GM18526 (cell line): Measurements from ENCODE around the gene PPP1R3C.

Experiments
- POLR2A ChIP-seq: IDR thresholded peaks from 3 replicates; pipeline ENCODE4 v1.6.1; 2011; ENCODE audit not compliant: insufficient read length; ENCODE audit errors: extremely low read depth

PPP1R3C gene

DNA sequence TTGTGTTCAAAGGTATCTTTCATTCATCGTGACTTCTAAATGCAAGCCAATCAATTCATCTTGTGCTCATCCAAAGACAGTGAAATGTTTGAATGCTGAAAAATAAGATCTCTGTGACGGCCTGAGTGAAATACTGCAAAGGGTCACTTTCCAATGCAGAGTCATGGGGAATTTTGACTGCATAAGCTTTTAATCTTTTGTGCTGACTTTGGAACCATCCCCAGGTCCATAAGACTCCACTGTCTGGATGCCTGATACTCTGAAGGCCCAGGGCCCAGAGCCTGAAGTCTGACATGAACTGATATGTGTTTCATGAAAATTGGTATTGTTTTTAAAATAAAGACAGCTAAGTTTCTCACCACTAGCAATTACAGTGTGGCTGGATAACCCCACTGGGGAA is 39.0 kb downstream of the PPP1R3C start:
- TF ChIP-seq POLR2A = no peak

DNA sequence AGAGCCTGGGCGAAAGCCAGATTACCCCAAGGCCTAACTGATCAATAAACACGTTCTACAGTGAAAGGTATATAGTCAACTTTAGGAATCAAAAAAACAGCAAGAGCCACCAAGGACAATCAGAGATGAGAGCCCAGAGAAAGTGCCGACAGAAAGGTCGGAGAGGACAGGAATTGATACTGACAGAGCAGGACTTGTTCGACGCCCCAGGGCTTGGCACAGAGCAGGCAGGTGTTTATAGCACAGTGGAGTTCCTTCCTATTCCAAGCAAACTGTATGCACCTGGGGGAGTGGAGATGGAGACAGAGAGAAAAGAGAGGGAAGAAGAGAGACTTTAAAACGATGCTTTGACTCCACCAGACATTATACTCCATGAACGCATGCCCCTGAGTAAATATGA is 39.5 kb downstream of the PPP1R3C start:
- no peak for TF ChIP-seq POLR2A

DNA sequence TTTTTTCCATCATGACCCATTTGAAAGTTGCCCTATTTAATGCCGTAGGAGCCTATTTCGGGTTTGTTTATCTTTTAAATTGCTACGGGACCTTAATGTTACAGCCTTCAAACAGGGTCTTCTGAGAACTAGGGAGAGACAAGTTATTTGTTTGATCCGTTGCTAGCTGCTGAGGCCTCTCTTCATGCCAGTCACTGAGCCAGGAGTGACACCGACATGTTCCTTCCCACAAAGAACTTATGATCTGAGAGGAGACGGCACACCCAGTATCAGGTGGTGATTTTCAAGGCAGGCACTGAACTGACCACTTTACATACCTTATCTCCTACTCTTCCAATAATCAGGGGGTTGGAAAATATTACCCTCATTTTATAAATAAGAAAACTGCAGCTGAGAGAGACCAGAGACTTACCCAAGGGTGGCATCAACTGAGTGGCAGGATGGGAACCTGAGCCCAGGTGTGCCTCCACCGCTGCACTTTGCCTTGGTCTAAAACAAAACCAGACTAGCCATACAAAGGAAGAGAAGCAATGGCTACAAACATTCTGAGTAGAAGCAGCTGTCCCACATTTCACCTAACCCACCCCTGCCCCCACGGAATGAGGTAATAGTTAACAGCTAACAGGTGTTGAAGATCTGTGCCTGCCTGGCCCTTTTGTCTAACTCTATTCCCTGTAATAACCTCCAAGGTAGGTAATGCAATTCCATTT is 40.5 kb downstream of the PPP1R3C start:
- no peak for TF ChIP-seq POLR2A

DNA sequence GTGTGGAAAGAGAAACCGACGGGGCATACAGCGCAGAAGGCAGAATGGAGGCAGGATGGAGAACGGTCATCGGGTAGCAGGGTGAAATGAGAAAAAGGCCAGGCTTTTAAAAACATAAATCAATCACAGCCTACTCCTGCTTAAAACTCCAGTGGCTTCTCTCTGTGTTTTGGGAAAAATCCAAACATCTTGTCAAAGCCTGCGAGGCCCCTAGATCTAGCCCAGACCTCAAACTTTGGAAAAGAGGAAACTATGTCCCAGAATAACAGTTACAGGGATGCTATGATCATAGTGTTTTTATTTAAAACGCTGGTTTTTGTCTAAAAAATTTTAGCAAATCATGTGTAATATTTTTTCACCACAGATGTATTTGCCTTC is 41.1 kb downstream of the PPP1R3C start:
- no peak for TF ChIP-seq POLR2A

DNA sequence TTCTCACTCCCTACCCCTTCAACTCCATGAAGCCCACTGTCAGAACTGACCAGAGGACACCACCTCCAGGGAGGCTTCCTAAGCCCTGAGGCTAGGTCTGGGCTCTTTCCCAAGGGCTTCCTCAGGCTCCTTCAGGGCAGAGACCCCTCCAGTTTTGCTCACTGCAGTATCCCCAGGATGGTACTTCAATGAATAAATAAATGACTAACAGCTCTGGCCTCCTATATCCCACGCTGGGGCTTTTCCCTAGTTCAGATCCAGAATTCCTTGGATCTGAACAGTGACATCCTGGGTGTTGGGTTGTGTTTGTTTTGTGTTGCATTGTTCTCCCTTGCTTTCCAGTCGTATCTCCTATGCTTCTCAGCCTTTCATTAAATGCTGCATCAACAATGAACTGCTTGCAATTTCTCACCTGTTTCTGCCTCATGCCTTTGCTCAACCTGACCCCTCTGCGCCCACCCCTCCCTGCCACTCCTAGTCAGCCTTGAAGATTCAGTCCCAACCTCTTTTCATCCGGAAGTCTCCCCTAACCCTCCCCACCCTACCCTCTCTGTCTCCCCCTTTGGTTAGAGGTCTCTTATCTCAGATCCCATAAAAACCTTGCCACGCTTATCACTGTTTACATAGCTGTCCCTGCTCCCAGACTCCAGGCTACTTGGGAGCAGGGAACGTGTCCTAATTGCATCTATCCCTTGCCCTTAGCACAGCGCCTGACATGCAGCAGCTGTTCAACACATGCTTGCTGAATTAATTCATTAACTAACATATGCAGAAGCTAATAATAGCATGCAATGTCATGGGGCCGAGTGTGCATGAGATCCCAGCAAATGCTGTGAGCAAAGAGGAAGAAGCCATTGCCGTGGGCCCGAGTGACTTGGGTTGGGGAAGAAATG is 41.7 kb downstream of the PPP1R3C start:
- TF ChIP-seq POLR2A = no peak

DNA sequence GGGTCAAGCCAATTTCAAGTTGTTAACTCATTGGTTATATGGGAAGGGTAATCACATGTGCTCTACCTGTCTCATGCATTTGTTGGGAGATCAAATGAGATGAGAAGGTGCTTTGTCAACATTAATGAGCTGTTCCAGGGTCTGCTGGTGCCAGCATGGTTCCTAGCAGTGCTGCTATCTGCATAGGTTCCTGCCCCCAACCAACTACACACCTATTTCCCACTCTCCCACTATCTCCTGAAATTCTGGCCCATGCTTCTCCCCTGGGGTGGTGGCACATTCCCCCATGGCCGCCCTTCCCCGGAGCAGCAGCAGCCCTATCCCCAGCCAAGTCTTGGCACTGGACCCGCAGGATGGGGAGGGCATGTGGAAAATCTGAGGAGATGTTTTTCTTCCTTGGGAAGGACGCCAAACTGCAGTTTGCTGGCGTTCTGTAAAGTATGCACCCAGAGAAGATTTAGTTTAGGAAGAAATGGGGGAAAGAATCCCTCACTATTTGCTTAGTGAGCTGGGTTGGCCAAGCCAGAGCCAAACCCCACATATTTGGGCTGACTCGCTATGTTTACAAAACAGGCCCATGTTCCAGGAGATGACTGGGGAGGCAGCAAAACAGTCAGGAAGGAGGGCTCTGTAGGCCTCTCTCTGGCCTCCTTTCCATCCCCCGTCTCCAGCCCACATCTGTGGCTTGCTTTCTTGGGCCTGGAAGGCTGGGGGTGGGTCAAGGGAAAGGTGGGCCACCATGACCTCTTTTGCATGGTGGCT is 42.5 kb downstream of the PPP1R3C start:
- TF ChIP-seq POLR2A = no peak

DNA sequence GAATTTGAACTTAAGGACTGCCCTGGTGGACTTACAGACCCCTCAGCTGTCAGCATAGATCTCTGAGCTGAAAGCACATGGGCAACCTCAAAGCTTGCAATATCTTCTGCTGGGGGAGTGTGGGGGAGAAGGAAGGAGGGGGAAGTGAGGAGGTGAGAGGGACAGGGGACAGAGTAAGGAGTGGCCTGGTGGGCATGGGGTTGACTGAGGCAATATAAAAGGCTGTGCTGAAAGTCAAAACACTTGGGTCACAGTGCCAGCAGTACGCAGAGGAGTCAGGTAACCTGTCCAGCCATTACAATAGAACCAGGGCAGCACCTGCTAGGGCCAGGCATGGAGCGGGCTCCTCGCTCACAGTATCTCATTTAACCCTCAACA is 43.2 kb downstream of the PPP1R3C start:
- TF ChIP-seq POLR2A = no peak

DNA sequence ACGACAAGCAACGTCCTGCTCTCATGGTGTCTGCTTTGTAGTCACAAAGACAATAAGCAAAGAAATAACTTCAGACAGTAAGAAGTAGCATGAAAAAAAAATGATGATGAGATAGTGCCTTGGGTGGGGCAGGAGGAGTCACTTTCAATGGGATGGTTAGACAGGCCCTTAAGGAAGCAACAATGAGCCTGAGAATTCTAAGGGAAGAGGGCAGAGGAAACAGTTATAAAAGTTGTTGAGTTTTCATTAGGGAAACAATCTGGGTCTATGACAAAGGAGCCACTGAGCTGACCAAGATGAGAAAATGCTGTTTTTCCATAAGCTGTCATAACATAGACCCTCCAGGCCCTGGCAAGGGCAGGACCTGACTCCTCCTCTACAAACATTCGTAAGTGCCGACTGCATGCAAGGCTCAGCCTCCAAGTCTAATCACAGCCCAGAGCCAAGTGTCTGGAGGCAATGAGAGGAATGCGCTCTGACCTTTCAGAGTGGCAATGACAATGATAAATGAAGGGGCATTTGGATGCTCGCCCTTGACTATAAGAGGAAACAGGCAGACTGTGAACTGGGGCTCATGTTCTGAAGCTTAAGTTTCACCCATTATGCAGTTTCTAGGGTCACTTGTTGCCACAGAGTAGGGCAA is 43.7 kb downstream of the PPP1R3C start:
- no peak for TF ChIP-seq POLR2A

DNA sequence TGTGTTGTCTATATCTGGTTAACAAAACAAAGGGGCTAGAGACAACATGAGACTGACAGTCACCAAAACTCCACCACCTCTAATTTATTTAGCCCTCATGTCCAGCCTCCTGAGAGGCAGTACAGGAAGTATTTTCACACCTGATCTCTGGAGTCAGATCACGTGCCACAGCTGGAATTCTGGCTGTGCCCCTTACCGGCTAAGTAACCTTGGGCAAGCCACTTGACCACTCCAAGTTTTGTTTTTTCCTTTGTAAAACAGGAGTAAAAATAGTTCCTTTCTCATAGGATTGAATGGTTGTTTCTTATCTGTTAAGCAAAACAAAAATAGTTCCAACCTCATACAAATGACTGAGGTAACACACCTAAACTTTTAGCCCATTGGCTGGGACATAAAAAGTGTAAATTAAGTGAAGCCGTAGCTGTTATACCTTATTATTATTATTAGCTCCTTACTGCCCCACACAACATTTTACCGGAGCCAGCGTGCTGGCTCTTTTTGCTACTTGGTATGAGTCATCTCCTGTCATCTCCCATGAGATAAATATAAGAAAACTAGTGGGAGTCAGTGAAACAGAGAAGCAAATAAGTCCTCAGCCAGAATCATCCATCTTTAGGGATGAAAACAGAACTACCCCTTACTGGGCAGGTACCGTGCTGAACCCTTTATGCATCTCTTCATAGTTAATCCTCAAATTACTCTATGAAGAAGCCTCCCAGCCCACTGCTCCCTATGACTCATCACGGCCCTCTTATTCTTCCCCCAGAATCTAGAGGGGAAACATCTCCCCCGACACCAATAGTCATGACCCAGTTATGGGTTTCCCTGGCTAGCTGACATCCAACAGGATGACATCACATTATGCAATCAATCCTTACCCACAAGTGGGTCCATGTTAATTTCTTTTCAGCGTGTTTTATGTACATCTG is 44.9 kb downstream of the PPP1R3C start:
- TF ChIP-seq POLR2A = no peak

DNA sequence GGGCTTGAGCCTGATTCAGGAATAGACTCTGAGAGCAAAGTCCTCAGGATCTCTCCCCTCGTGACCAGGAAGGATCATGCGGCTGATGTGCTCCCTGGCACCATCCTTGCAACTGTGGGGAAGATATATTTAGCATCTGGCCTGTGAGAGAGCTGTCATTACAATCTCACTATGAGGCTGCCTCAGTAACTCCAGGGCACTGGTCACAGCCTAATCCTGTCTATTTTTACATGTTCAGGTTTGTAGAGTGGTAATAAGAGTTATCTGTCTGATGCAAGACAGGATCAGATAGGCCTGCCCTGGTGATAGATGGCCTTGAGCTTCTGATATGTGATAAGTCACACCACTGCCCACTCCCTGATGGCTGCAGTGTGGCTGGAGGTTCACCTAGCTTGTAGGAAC is 50.7 kb downstream of the PPP1R3C start:
- TF ChIP-seq POLR2A = no peak

DNA sequence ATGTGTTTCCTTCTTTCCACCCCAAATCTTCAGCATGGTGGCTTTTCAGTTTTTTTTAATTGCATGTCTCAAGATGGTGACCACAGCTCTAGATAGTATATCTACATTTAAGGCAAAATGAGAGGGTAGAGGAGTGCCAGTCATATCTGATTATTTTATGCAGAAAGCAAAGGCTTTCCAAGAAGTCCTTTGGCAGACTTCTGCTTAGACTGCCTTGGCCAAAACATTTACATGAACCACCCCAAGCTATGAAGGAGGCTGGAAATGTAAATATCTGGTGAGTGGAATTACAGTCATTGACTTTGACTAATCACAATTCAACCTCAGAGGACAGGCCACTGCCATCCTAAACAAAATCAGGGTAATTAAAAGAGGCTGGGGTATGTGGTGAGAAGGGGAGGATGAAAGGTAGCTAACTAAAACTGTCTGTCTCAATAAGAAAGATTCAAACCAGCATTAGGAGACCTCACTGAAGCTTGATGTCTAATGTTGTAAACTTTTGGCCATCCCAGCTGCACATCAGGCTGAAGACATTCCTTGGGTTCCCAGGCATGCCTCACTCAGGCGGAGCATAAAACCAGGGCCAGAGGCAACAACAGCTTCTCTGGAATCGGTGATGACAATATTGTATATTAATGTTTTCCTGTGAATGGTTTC is 53.4 kb downstream of the PPP1R3C start:
- no peak for TF ChIP-seq POLR2A
